K562 treated with DMSO at 1 percent for 4 hours (cell line): ENCODE measurements around the gene WNT5A. TPM values are rescaled to one million over a fixed set of nuclear protein-coding genes. Genes with fewer than 3 reads are reported as not detected.

ENCODE experiments used
- total RNA-seq: library from RNA; unstranded; fragments of 300-600 nt; gene quantifications from 2 replicates; pipeline ENCODE4 v1.2.3, GENCODE V29; 2022; ENCODE audit not compliant: insufficient read depth

WNT5A gene
- total RNA-seq: not detected in 2 replicates

GRCh38 chr3:55486857-55487380 lies at the start of gene WNT5A:
Gene WNT5A (minus strand): TSS chr3:55487306. CDS start chr3:55486985, 321 bp downstream.

